Suprapubic skin (tissue), 4 donors: ENCODE results near the gene COX7B2. TPM values are rescaled to one million over a fixed set of nuclear protein-coding genes. Genes with fewer than 3 reads are reported as not detected.

Source experiments
- DNase-seq, 2 donors: peaks; one replicate each; pipeline ENCODE4 v3.0.0-alpha.2; 2019; ENCODE audit warnings: low spot score in 2 of 2
- H3K27ac ChIP-seq: fragments of 200-600 bp; sonication (generic); one replicate; pipeline ENCODE4 v1.5.1; 2019
- H3K27me3 ChIP-seq: fragments of 200-600 bp; sonication (generic); one replicate; pipeline ENCODE4 v1.5.1; 2019
- H3K36me3 ChIP-seq: fragments of 200-600 bp; sonication (generic); one replicate; pipeline ENCODE4 v1.5.1; 2019
- H3K4me1 ChIP-seq: fragments of 200-600 bp; sonication (generic); one replicate; pipeline ENCODE4 v1.5.1; 2019
- H3K4me3 ChIP-seq: fragments of 200-600 bp; sonication (generic); one replicate; pipeline ENCODE4 v1.5.1; 2019; ENCODE audit warnings: mild to moderate bottlenecking
- H3K9me3 ChIP-seq: fragments of 200-600 bp; sonication (generic); one replicate; pipeline ENCODE4 v1.5.1; 2019
- CTCF ChIP-seq, 2 donors: fragments of 200-600 bp in 1 of 2; fragments of 450-650 bp in 1 of 2; sonication (generic) in 1 of 2; IDR thresholded peaks; one replicate each; pipeline ENCODE4 v1.5.1; 2016 to 2019; ENCODE audit warnings: antibody characterized with exemption in 2 of 2, mild to moderate bottlenecking in 1 of 2, moderate library complexity in 1 of 2
- EP300 ChIP-seq: sonication (generic); formaldehyde crosslinking; IDR thresholded peaks from one replicate; pipeline ENCODE4 v1.6.1; 2017; ENCODE audit warnings: antibody characterized with exemption
- POLR2A ChIP-seq, 2 donors: fragments of 450-650 bp; IDR thresholded peaks; one replicate each; pipeline ENCODE4 v1.6.1; 2017; ENCODE audit warnings: antibody characterized with exemption in 2 of 2, mild to moderate bottlenecking in 2 of 2, moderate library complexity in 2 of 2
- POLR2AphosphoS5 ChIP-seq, 3 donors: sonication (generic); formaldehyde crosslinking; IDR thresholded peaks; one replicate each; pipeline ENCODE4 v1.6.1; 2017; ENCODE audit warnings: antibody characterized with exemption in 3 of 3
- WGBS: methylation state at CpG from one replicate; pipeline ENCODE4 v1.1.5; 2018; 5-methylcytosine and 5-hydroxymethylcytosine counted together
- total RNA-seq, 4 donors: library from RNA; depleted of rRNA; stranded (reverse); fragments of >200 nt; gene quantifications; one replicate each; pipeline ENCODE4 v1.1.0, GENCODE V29; 2016

The COX7B2 gene
- total RNA-seq, 4 donors from 2014 or later: not detected

GRCh38 chr4:46852800-46853199 is 56.2 kb downstream of the COX7B2 start:
- no peak for DNase-seq
- Histone ChIP-seq H3K36me3 (no peaks in the 10 kb centered on the region), H3K4me1 (no peaks in the 10 kb centered on the region), H3K4me3 (no peak overlapping the region), H3K9me3 (no peaks in the 10 kb centered on the region), H3K27me3 (no peaks in the 10 kb centered on the region), H3K27ac (no peak overlapping the region)
- no peak for TF ChIP-seq CTCF (IDR thresholded peaks at IDR 0.05)
- no peak for TF ChIP-seq POLR2AphosphoS5 (IDR thresholded peaks at IDR 0.05)
- TF ChIP-seq POLR2A (IDR thresholded peaks at IDR 0.05): no peak
- TF ChIP-seq EP300: no peak
- 63% methylated on average over 4 of the region's 4 CpGs for WGBS

- H3K27me3 ChIP-seq: no peaks in the 10 kb centered on the region
- no peaks in the 10 kb centered on the region for H3K36me3 ChIP-seq
- no peaks in the 10 kb centered on the region for H3K9me3 ChIP-seq
- TF ChIP-seq POLR2AphosphoS5 (IDR thresholded peaks at IDR 0.05) (no peak), POLR2A (IDR thresholded peaks at IDR 0.05) (no peak), CTCF (IDR thresholded peaks at IDR 0.05) (no peak)
- no peak overlapping the region for H3K27ac ChIP-seq
- WGBS: 78% methylated on average over 1 of the region's 1 CpG
- H3K4me3 ChIP-seq: no peak overlapping the region
- no peaks in the 10 kb centered on the region for H3K4me1 ChIP-seq
- no peak for DNase-seq
These were observed 59.0 kb downstream of the COX7B2 start for GRCh38 chr4:46850026-46850425.

- Histone ChIP-seq H3K4me1 (no peaks in the 10 kb centered on the region), H3K27ac (no peak overlapping the region), H3K9me3 (no peaks in the 10 kb centered on the region), H3K27me3 (no peaks in the 10 kb centered on the region), H3K36me3 (no peaks in the 10 kb centered on the region), H3K4me3 (no peak overlapping the region)
- WGBS: 8% methylated on average over 8 of the region's 8 CpGs
- no peak for DNase-seq
- no peak for TF ChIP-seq POLR2A (IDR thresholded peaks at IDR 0.05)
- no peak for TF ChIP-seq POLR2AphosphoS5 (IDR thresholded peaks at IDR 0.05)
- no peak for TF ChIP-seq EP300
- TF ChIP-seq CTCF (IDR thresholded peaks at IDR 0.05): peak in 1 of 2 donors; percentile 27
These were observed 64.6 kb downstream of the COX7B2 start for GRCh38 chr4:46844325-46844917.

DNA sequence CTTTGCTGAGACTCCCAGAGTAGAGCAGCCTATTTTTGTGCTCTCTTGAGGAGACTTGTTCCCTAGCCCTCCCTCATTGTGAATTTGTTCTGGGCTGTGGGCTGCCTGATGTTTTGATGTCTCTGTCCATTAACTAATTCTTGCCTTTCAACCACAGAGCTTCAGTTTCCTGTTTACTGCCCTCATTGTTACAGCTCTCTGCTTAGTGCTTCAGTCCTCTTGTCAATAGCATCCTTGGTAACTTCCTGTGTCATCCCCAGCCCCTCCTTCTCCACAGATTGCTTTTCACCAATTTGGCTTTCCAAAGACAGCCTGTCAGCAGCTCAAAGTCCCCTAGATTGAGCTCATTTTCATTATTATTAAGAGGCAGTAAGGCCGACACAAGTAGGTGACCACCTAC is 69.9 kb downstream of the COX7B2 start:
- H3K4me1 ChIP-seq: no peaks in the 10 kb centered on the region
- H3K27me3 ChIP-seq: no peaks in the 10 kb centered on the region
- TF ChIP-seq POLR2A (IDR thresholded peaks at IDR 0.05) (no peak), CTCF (IDR thresholded peaks at IDR 0.05) (no peak), POLR2AphosphoS5 (IDR thresholded peaks at IDR 0.05) (no peak), EP300 (no peak)
- H3K4me3 ChIP-seq: no peak overlapping the region
- H3K27ac ChIP-seq: no peak overlapping the region
- H3K36me3 ChIP-seq: no peaks in the 10 kb centered on the region
- H3K9me3 ChIP-seq: no peaks in the 10 kb centered on the region
- no peak for DNase-seq
- 64% methylated on average over 1 of the region's 1 CpG for WGBS

GRCh38 chr4:46837639-46838038 is 71.4 kb downstream of the COX7B2 start:
- TF ChIP-seq POLR2AphosphoS5 (IDR thresholded peaks at IDR 0.05): no peak
- no peak for TF ChIP-seq POLR2A (IDR thresholded peaks at IDR 0.05)
- TF ChIP-seq CTCF (IDR thresholded peaks at IDR 0.05): no peak
- no peak for TF ChIP-seq EP300
- WGBS: 89% methylated on average over 2 of the region's 2 CpGs
- no peaks in the 10 kb centered on the region for H3K36me3 ChIP-seq
- H3K4me3 ChIP-seq: no peak overlapping the region
- no peaks in the 10 kb centered on the region for H3K27me3 ChIP-seq
- H3K9me3 ChIP-seq: no peaks in the 10 kb centered on the region
- H3K4me1 ChIP-seq: no peaks in the 10 kb centered on the region
- no peak overlapping the region for H3K27ac ChIP-seq
- no peak for DNase-seq
